ENCODE results near the gene ADAMTSL1.

GRCh38 chr9:18673179-18673578 is 199.2 kb downstream of the ADAMTSL1 start:
- TF ChIP-seq POLR2A (IDR thresholded peaks at IDR 0.05; ENCODE audit: borderline replicate concordance, extremely low read depth, insufficient read depth, insufficient read length): no peak
- TF ChIP-seq CTCF (IDR thresholded peaks at IDR 0.05 in 2 of 3, conservative IDR thresholded peaks at IDR 0.05 in 1 of 3; ENCODE audit: borderline replicate concordance in 1 of 3, insufficient read depth in 1 of 3, low read depth in 2 of 3, low read length in 2 of 3): no peak
- no peak for TF ChIP-seq SIN3A (IDR thresholded peaks at IDR 0.05; ENCODE audit: low read depth)
- TF ChIP-seq JUND (IDR thresholded peaks at IDR 0.05): no peak
- no peak for TF ChIP-seq MAX (IDR thresholded peaks at IDR 0.05)
- TF ChIP-seq REST (IDR thresholded peaks at IDR 0.05; ENCODE audit: low read depth): no peak
- no peak for TF ChIP-seq FOSL1 (IDR thresholded peaks at IDR 0.05; ENCODE audit: low read depth)
- TF ChIP-seq SRF (IDR thresholded peaks at IDR 0.05; ENCODE audit: low read depth): no peak
- no peak for TF ChIP-seq ZFX (IDR thresholded peaks at IDR 0.05)
- no peak for TF ChIP-seq SP1 (IDR thresholded peaks at IDR 0.05; ENCODE audit: low read depth)
